ENCODE measurements around the gene C1QTNF12.

C1QTNF12 gene

GRCh38 chr1:1281533-1282321 is 35.2 kb upstream of the C1QTNF12 start:
- no peak for DNase-seq

GRCh38 chr1:1280782-1281481 is 34.4 kb upstream of the C1QTNF12 start:
- DNase-seq = no peak

GRCh38 chr1:1279028-1279427 is 32.5 kb upstream of the C1QTNF12 start:
- no peak for DNase-seq

GRCh38 chr1:1278620-1279019 is 32.1 kb upstream of the C1QTNF12 start:
- DNase-seq = no peak

- no peak for DNase-seq
Observed at GRCh38 chr1:1275836-1276235, 29.3 kb upstream of the C1QTNF12 start.

- DNase-seq = no peak
Observed at GRCh38 chr1:1274931-1275431, 28.5 kb upstream of the C1QTNF12 start.

- no peak for DNase-seq
Observed at GRCh38 chr1:1274299-1274930, 27.9 kb upstream of the C1QTNF12 start.

- DNase-seq = peak; percentile 92
Observed at GRCh38 chr1:1273512-1274298, 27.2 kb upstream of the C1QTNF12 start, which contains the start of gene UBE2J2. UBE2J2 (minus strand) TSS chr1:1273854; CDS start chr1:1267992, 5,862 bp downstream.

- peak; percentile 40 for DNase-seq
Observed at GRCh38 chr1:1273209-1273511, 26.6 kb upstream of the C1QTNF12 start.

GRCh38 chr1:1272341-1273208 is 26.1 kb upstream of the C1QTNF12 start:
- no peak for DNase-seq

- no peak for DNase-seq
Observed at GRCh38 chr1:1270813-1271212, 24.3 kb upstream of the C1QTNF12 start.

- no peak for DNase-seq
Observed at GRCh38 chr1:1268284-1268682, 21.8 kb upstream of the C1QTNF12 start.

GRCh38 chr1:1267488-1268283 is 21.2 kb upstream of the C1QTNF12 start:
- no peak for DNase-seq

- peak; percentile 48 for DNase-seq
Observed at GRCh38 chr1:1264868-1265272, 18.3 kb upstream of the C1QTNF12 start.

- DNase-seq = no peak
Observed at GRCh38 chr1:1264026-1264425, 17.5 kb upstream of the C1QTNF12 start.

- DNase-seq = no peak
Observed at GRCh38 chr1:1262758-1263157, 16.2 kb upstream of the C1QTNF12 start.

GRCh38 chr1:1262071-1262470 is 15.5 kb upstream of the C1QTNF12 start:
- no peak for DNase-seq

GRCh38 chr1:1260843-1261560 is 14.5 kb upstream of the C1QTNF12 start:
- no peak for DNase-seq

GRCh38 chr1:1259951-1260600 is 13.6 kb upstream of the C1QTNF12 start:
- no peak for DNase-seq

GRCh38 chr1:1259540-1259939 is 13.0 kb upstream of the C1QTNF12 start:
- DNase-seq = no peak
